ENCODE measurements around the gene LPIN1. TPM values are rescaled to one million over a fixed set of nuclear protein-coding genes. Genes with fewer than 3 reads are reported as not detected.
A peak's percentile ranks its signal among the peaks of the same experiment; 100 is the strongest.

LPIN1 gene
- total and polyA plus RNA-seq, 2 of the 13 experiments (the other 11 are each of a cell fraction or from before 2014, with no cell fraction given) = 9.7 to 19.4 TPM

DNA sequence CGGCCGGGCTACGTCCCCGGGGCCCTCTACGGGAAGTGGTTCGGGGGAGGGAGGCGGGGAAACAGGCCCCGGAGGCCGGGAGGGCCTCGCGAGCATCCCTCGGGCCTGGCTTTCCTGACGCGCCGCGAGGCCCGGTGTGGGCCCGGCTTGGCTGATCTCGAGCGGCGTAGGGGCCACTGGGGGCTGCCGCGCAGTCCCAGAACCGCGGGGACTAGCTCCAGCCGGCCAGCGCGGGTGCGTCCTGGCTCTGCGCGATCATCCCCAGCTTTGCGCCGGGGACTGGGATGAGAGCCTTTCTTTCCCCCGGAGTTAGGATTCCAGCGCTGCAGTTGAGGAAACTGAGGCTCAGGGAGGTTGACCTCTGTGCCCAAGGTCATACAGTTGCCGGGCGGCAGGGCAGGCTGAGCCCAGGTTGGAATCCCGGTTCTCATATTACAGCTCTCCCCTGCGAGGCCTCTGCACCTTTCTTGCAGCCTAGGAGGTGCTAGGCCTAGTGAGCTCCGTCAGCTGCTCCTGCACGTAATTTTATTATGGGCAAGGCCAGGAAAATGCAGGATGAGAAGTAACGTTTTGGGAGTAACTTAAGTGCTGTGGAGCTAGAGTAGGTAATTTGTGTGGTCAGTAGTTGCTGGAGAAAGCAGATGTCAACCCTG is 501 bp downstream of the LPIN1 start (continued):
- TF ChIP-seq, protein P1, sequence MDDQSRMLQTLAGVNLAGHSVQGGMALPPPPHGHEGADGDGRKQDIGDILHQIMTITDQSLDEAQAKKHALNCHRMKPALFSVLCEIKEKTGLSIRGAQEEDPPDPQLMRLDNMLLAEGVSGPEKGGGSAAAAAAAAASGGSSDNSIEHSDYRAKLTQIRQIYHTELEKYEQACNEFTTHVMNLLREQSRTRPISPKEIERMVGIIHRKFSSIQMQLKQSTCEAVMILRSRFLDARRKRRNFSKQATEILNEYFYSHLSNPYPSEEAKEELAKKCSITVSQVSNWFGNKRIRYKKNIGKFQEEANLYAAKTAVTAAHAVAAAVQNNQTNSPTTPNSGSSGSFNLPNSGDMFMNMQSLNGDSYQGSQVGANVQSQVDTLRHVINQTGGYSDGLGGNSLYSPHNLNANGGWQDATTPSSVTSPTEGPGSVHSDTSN (CRISPR knock-in tag; IDR thresholded peaks at IDR 0.05; ENCODE audit: borderline replicate concordance) = no peak
- no peak for TF ChIP-seq ZNF12 (CRISPR knock-in tag; IDR thresholded peaks at IDR 0.05)
- TF ChIP-seq TRIM24 (CRISPR knock-in tag; IDR thresholded peaks at IDR 0.05) = no peak
- no peak for TF ChIP-seq MTF2 (CRISPR knock-in tag; IDR thresholded peaks at IDR 0.05; ENCODE audit: borderline replicate concordance)
- TF ChIP-seq ZNF629 (CRISPR knock-in tag; conservative IDR thresholded peaks at IDR 0.05) = 0 out of 2 replicates have a peak, but pooled peaks have one; percentile 16
- 0 out of 2 replicates have a peak, but pooled peaks have one; percentile 53 for TF ChIP-seq RXRA (CRISPR knock-in tag; IDR thresholded peaks at IDR 0.05)
- no peak for TF ChIP-seq GATAD1 (CRISPR knock-in tag; IDR thresholded peaks at IDR 0.05)
- no peak for TF ChIP-seq KAT2B (IDR thresholded peaks at IDR 0.05; ENCODE audit: borderline replicate concordance, low read depth, low read length)
- TF ChIP-seq TEAD2 (CRISPR knock-in tag; IDR thresholded peaks at IDR 0.05) = no peak
- TF ChIP-seq, protein P2, sequence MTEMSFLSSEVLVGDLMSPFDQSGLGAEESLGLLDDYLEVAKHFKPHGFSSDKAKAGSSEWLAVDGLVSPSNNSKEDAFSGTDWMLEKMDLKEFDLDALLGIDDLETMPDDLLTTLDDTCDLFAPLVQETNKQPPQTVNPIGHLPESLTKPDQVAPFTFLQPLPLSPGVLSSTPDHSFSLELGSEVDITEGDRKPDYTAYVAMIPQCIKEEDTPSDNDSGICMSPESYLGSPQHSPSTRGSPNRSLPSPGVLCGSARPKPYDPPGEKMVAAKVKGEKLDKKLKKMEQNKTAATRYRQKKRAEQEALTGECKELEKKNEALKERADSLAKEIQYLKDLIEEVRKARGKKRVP (CRISPR knock-in tag; IDR thresholded peaks at IDR 0.05) = no peak
- TF ChIP-seq, protein P3, sequence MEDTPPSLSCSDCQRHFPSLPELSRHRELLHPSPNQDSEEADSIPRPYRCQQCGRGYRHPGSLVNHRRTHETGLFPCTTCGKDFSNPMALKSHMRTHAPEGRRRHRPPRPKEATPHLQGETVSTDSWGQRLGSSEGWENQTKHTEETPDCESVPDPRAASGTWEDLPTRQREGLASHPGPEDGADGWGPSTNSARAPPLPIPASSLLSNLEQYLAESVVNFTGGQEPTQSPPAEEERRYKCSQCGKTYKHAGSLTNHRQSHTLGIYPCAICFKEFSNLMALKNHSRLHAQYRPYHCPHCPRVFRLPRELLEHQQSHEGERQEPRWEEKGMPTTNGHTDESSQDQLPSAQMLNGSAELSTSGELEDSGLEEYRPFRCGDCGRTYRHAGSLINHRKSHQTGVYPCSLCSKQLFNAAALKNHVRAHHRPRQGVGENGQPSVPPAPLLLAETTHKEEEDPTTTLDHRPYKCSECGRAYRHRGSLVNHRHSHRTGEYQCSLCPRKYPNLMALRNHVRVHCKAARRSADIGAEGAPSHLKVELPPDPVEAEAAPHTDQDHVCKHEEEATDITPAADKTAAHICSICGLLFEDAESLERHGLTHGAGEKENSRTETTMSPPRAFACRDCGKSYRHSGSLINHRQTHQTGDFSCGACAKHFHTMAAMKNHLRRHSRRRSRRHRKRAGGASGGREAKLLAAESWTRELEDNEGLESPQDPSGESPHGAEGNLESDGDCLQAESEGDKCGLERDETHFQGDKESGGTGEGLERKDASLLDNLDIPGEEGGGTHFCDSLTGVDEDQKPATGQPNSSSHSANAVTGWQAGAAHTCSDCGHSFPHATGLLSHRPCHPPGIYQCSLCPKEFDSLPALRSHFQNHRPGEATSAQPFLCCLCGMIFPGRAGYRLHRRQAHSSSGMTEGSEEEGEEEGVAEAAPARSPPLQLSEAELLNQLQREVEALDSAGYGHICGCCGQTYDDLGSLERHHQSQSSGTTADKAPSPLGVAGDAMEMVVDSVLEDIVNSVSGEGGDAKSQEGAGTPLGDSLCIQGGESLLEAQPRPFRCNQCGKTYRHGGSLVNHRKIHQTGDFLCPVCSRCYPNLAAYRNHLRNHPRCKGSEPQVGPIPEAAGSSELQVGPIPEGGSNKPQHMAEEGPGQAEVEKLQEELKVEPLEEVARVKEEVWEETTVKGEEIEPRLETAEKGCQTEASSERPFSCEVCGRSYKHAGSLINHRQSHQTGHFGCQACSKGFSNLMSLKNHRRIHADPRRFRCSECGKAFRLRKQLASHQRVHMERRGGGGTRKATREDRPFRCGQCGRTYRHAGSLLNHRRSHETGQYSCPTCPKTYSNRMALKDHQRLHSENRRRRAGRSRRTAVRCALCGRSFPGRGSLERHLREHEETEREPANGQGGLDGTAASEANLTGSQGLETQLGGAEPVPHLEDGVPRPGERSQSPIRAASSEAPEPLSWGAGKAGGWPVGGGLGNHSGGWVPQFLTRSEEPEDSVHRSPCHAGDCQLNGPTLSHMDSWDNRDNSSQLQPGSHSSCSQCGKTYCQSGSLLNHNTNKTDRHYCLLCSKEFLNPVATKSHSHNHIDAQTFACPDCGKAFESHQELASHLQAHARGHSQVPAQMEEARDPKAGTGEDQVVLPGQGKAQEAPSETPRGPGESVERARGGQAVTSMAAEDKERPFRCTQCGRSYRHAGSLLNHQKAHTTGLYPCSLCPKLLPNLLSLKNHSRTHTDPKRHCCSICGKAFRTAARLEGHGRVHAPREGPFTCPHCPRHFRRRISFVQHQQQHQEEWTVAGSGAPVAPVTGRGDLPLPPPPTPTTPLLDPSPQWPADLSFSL (CRISPR knock-in tag; IDR thresholded peaks at IDR 0.05) = 0 out of 2 replicates have a peak, but pooled peaks have one; percentile 29
- TF ChIP-seq, protein P4, sequence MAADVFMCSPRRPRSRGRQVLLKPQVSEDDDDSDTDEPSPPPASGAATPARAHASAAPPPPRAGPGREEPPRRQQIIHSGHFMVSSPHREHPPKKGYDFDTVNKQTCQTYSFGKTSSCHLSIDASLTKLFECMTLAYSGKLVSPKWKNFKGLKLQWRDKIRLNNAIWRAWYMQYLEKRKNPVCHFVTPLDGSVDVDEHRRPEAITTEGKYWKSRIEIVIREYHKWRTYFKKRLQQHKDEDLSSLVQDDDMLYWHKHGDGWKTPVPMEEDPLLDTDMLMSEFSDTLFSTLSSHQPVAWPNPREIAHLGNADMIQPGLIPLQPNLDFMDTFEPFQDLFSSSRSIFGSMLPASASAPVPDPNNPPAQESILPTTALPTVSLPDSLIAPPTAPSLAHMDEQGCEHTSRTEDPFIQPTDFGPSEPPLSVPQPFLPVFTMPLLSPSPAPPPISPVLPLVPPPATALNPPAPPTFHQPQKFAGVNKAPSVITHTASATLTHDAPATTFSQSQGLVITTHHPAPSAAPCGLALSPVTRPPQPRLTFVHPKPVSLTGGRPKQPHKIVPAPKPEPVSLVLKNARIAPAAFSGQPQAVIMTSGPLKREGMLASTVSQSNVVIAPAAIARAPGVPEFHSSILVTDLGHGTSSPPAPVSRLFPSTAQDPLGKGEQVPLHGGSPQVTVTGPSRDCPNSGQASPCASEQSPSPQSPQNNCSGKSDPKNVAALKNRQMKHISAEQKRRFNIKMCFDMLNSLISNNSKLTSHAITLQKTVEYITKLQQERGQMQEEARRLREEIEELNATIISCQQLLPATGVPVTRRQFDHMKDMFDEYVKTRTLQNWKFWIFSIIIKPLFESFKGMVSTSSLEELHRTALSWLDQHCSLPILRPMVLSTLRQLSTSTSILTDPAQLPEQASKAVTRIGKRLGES (CRISPR knock-in tag; IDR thresholded peaks at IDR 0.05; ENCODE audit: borderline replicate concordance) = no peak
- no peak for TF ChIP-seq SRF (IDR thresholded peaks at IDR 0.05; ENCODE audit: low read depth, low read length)
- TF ChIP-seq, protein P5, sequence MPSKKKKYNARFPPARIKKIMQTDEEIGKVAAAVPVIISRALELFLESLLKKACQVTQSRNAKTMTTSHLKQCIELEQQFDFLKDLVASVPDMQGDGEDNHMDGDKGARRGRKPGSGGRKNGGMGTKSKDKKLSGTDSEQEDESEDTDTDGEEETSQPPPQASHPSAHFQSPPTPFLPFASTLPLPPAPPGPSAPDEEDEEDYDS (CRISPR knock-in tag; IDR thresholded peaks at IDR 0.05) = no peak
- TF ChIP-seq, protein P6, sequence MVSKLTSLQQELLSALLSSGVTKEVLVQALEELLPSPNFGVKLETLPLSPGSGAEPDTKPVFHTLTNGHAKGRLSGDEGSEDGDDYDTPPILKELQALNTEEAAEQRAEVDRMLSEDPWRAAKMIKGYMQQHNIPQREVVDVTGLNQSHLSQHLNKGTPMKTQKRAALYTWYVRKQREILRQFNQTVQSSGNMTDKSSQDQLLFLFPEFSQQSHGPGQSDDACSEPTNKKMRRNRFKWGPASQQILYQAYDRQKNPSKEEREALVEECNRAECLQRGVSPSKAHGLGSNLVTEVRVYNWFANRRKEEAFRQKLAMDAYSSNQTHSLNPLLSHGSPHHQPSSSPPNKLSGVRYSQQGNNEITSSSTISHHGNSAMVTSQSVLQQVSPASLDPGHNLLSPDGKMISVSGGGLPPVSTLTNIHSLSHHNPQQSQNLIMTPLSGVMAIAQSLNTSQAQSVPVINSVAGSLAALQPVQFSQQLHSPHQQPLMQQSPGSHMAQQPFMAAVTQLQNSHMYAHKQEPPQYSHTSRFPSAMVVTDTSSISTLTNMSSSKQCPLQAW (CRISPR knock-in tag; IDR thresholded peaks at IDR 0.05) = peak; percentile 65; the same call in 1 of the 2 replicates
